Caco-2 (cell line): ENCODE data around the gene RGS1. TPM values are rescaled to one million over a fixed set of nuclear protein-coding genes. Genes with fewer than 3 reads are reported as not detected.

Experiments
- BruUV-seq: library from RNA; stranded (reverse); fragments of 400-500 nt; replicated peaks from 2 replicates; lab custom pipeline; 2021; lab: Mats Ljungman, UMichigan
- CTCF ChIA-PET: fragments of 300-600 bp; sonication (Branson Sonifier 250); formaldehyde crosslinking; loops from one replicate; lab custom pipeline; 2022; ENCODE audit warnings: antibody characterized with exemption; lab: Charles Lee
- POLR2A ChIA-PET: fragments of 300-600 bp; sonication (Branson Sonifier 250); formaldehyde crosslinking; loops from one replicate; lab custom pipeline; 2022; ENCODE audit warnings: antibody characterized with exemption; lab: Charles Lee
- DNase-seq, 2 experiments: peaks; one replicate each; pipeline versions ENCODE4 v3.0.0 to v3.0.0-alpha.2; 2020 to 2022
- H3K27me3 ChIP-seq: replicated peaks from 2 replicates; pipeline ENCODE4 v1.6.0; 2011; ENCODE audit warnings: low read length; ENCODE audit not compliant: control insufficient read depth, insufficient read depth
- H3K36me3 ChIP-seq: 2 replicates; pipeline ENCODE4 v1.5.1; 2011; ENCODE audit warnings: low read length; ENCODE audit not compliant: control insufficient read depth, insufficient read depth
- H3K4me1 ChIP-seq: fragments of 250-450 bp; sonication (Bioruptor Pico); 2 replicates; pipeline ENCODE4 v1.5.1; 2020; ENCODE audit warnings: mild to moderate bottlenecking
- H3K4me3 ChIP-seq: 2 replicates; pipeline ENCODE4 v1.5.1; 2011; ENCODE audit warnings: low read depth, mild to moderate bottlenecking, control low read depth, low read length
- H3K9me3 ChIP-seq: fragments of 250-450 bp; sonication (Bioruptor Pico); 2 replicates; pipeline ENCODE4 v1.5.1; 2020; ENCODE audit warnings: mild to moderate bottlenecking, moderate library complexity
- H3K27ac Mint-ChIP-seq: one replicate; pipeline ENCODE4 v1.8.0; 2022; ENCODE audit warnings: mixed read lengths; ENCODE audit not compliant: unreplicated experiment
- H3K27me3 Mint-ChIP-seq: one replicate; pipeline ENCODE4 v1.8.0; 2022; ENCODE audit warnings: mixed read lengths; ENCODE audit not compliant: insufficient read depth, unreplicated experiment
- H3K36me3 Mint-ChIP-seq: one replicate; pipeline ENCODE4 v1.8.0; 2022; ENCODE audit warnings: mild to moderate bottlenecking, mixed read lengths; ENCODE audit not compliant: insufficient read depth, unreplicated experiment
- H3K4me1 Mint-ChIP-seq: one replicate; pipeline ENCODE4 v1.8.0; 2022; ENCODE audit warnings: low read depth, mixed read lengths; ENCODE audit not compliant: unreplicated experiment
- H3K4me3 Mint-ChIP-seq: one replicate; pipeline ENCODE4 v1.8.0; 2022; ENCODE audit warnings: mild to moderate bottlenecking, moderate library complexity, mixed read lengths; ENCODE audit not compliant: unreplicated experiment
- H3K9me3 Mint-ChIP-seq: one replicate; pipeline ENCODE4 v1.8.0; 2022; ENCODE audit warnings: mixed read lengths; ENCODE audit not compliant: unreplicated experiment
- intact Hi-C: fragments of 100-400 bp; cut with micrococcal nuclease; formaldehyde crosslinking; loops from one replicate; pipeline ENCODE4 v1.10.0; 2022; ENCODE audit not compliant: unreplicated experiment
- total RNA-seq: library from RNA; stranded (reverse); gene quantifications from 2 replicates; pipeline ENCODE4 v1.2.3, GENCODE V29; 2022
- TF ChIP-seq, protein P1 (sequence below), 2 experiments: fragments of 200-600 bp in 1 of 2; IDR thresholded peaks; 1 replicate in 1 of 2; 2 replicates in 1 of 2; pipeline versions ENCODE4 v1.5.1 to v1.8.0; 2011 to 2022; ENCODE audit warnings: antibody characterized with exemption in 1 of 2, control low read depth in 1 of 2, inconsistent platforms in 1 of 2, low read depth in 1 of 2, low read length in 1 of 2, mild to moderate bottlenecking in 1 of 2, moderate library complexity in 1 of 2; ENCODE audit not compliant: insufficient read depth in 1 of 2, severe bottlenecking in 1 of 2, unreplicated experiment in 1 of 2

The RGS1 gene
- total RNA-seq, 1 experiment from 2014 or later, result not detected

DNA sequence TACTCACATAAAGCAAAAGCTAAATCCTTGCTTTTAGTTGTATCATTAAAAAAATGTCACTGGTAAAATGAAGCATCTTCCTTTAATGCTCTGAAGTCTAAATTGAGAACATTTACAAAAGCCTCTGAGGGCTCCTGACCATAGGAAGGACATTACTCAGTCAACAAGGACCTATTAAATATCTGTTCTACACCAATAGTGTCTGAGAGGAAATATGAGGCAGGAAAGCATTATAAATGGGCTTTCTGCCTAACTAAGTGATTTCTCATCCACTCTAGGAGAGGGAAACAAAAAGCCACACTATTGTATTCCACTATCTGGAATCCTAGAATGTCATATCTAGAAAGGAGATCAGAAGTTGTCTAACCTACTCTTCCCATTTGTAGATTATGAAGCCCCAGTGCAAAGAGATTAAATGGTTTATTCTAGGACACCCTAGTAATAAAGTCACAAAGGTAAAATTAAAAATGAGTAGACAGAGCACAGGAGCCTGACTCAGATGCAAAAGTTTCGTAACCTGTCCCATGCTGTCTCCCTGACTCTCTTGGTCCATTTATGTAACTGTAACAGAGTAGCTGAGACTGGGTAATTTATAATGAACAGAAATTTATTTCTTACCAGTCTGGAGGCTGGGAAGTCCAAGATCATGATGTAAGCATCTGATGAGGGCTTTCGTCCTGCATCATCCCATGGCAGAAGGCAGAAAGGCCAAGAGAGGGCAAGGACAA, 17.6 kb downstream of the RGS1 start:
- TF ChIP-seq, protein P1, sequence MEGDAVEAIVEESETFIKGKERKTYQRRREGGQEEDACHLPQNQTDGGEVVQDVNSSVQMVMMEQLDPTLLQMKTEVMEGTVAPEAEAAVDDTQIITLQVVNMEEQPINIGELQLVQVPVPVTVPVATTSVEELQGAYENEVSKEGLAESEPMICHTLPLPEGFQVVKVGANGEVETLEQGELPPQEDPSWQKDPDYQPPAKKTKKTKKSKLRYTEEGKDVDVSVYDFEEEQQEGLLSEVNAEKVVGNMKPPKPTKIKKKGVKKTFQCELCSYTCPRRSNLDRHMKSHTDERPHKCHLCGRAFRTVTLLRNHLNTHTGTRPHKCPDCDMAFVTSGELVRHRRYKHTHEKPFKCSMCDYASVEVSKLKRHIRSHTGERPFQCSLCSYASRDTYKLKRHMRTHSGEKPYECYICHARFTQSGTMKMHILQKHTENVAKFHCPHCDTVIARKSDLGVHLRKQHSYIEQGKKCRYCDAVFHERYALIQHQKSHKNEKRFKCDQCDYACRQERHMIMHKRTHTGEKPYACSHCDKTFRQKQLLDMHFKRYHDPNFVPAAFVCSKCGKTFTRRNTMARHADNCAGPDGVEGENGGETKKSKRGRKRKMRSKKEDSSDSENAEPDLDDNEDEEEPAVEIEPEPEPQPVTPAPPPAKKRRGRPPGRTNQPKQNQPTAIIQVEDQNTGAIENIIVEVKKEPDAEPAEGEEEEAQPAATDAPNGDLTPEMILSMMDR (IDR thresholded peaks at IDR 0.05; ENCODE audit: insufficient read depth in 1 of 2, low read depth in 1 of 2, low read length in 1 of 2, severe bottlenecking in 1 of 2, unreplicated experiment in 1 of 2), result no peak
- intact Hi-C loops, result no loop called here
- Histone ChIP-seq H3K4me1 (no peaks in the 10 kb centered on the region), H3K36me3 (no peaks in the 10 kb centered on the region), H3K4me3 (no peak overlapping the region), H3K9me3 (no peaks in the 10 kb centered on the region), H3K27me3 (no peaks in the 10 kb centered on the region)
- ChIA-PET CTCF (no interaction called here), POLR2A (no interaction called here)
- Mint-ChIP-seq H3K9me3 (no peaks in the 10 kb centered on the region), H3K36me3 (no peaks in the 10 kb centered on the region), H3K27me3 (peaks cover 18% of the 10 kb centered on the region), H3K4me1 (no peaks in the 10 kb centered on the region), H3K4me3 (no peak overlapping the region), H3K27ac (no peak overlapping the region)
- DNase-seq, result no peak
- BruUV-seq, result no TSS peak

DNA sequence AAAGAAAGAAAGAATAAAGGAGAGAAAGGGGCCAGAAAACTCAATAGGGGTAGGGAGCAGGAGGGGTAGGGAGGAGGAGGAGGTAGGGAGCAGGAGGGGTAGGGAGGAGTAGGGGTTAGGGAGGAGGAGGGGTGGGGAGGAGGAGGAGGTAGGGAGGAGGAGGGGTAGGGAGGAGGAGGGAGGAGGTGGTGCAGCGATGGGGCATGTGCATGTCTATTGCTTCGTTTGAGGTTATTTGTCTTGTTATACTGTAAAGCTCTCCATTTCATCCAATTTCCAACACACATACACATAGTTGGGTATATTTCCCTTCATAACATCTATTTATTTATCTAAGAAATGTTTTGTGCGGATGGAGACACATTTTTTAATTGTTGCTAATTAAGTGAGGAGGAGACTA, 19.7 kb downstream of the RGS1 start:
- no peaks in the 10 kb centered on the region for H3K36me3 ChIP-seq
- TF ChIP-seq, protein P1 (IDR thresholded peaks at IDR 0.05; ENCODE audit: insufficient read depth in 1 of 2, low read depth in 1 of 2, low read length in 1 of 2, severe bottlenecking in 1 of 2, unreplicated experiment in 1 of 2), result no peak
- H3K4me1 ChIP-seq, result no peaks in the 10 kb centered on the region
- DNase-seq, result no peak
- H3K4me1 Mint-ChIP-seq, result no peaks in the 10 kb centered on the region
- no peak overlapping the region for H3K27ac Mint-ChIP-seq
- CTCF ChIA-PET, result no interaction called here
- no peaks in the 10 kb centered on the region for H3K36me3 Mint-ChIP-seq
- H3K9me3 ChIP-seq, result no peaks in the 10 kb centered on the region
- no peaks in the 10 kb centered on the region for H3K27me3 ChIP-seq
- peaks cover 12% of the 10 kb centered on the region for H3K27me3 Mint-ChIP-seq
- BruUV-seq, result no TSS peak
- intact Hi-C loops, result no loop called here
- POLR2A ChIA-PET, result no interaction called here
- no peak overlapping the region for H3K4me3 Mint-ChIP-seq
- H3K9me3 Mint-ChIP-seq, result no peaks in the 10 kb centered on the region
- H3K4me3 ChIP-seq, result no peak overlapping the region

DNA sequence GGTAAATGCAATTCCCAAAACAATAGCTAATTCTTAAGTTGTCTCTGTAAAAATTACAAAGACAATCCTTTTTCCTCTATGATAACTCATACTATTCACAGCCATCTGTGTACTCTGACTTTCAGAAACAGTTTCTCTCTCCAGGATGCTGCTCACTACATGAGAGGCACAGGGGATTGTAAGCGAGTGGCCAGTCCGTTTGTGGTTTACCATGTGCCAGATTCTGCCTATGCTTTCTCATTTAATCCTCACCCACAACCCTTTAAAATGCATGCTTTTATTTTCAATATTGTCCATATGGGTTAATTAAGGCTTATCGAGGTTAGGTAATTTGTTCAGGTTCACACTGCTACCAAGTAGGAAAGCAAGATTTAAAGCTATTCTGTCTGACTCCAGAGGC, 23.0 kb downstream of the RGS1 start:
- Histone ChIP-seq H3K4me1 (no peaks in the 10 kb centered on the region), H3K36me3 (no peaks in the 10 kb centered on the region), H3K4me3 (no peak overlapping the region), H3K9me3 (no peaks in the 10 kb centered on the region), H3K27me3 (no peaks in the 10 kb centered on the region)
- no peak overlapping the region for H3K4me3 Mint-ChIP-seq
- ChIA-PET CTCF (no interaction called here), POLR2A (no interaction called here)
- BruUV-seq, result no TSS peak
- intact Hi-C loops, result no loop called here
- no peaks in the 10 kb centered on the region for H3K36me3 Mint-ChIP-seq
- no peaks in the 10 kb centered on the region for H3K9me3 Mint-ChIP-seq
- no peak for DNase-seq
- no peaks in the 10 kb centered on the region for H3K4me1 Mint-ChIP-seq
- H3K27me3 Mint-ChIP-seq, result peaks cover 12% of the 10 kb centered on the region
- H3K27ac Mint-ChIP-seq, result no peak overlapping the region
- TF ChIP-seq, protein P1 (IDR thresholded peaks at IDR 0.05; ENCODE audit: insufficient read depth in 1 of 2, low read depth in 1 of 2, low read length in 1 of 2, severe bottlenecking in 1 of 2, unreplicated experiment in 1 of 2), result no peak
